ENCODE data around the gene FUT2. TPM values are rescaled to one million over a fixed set of nuclear protein-coding genes. Genes with fewer than 3 reads are reported as not detected.
A peak's percentile ranks its signal among the peaks of the same experiment; 100 is the strongest.

FUT2 gene
- polyA plus RNA-seq, 4 donors, result 1.3 to 4.5 (median 2.5) TPM

DNA sequence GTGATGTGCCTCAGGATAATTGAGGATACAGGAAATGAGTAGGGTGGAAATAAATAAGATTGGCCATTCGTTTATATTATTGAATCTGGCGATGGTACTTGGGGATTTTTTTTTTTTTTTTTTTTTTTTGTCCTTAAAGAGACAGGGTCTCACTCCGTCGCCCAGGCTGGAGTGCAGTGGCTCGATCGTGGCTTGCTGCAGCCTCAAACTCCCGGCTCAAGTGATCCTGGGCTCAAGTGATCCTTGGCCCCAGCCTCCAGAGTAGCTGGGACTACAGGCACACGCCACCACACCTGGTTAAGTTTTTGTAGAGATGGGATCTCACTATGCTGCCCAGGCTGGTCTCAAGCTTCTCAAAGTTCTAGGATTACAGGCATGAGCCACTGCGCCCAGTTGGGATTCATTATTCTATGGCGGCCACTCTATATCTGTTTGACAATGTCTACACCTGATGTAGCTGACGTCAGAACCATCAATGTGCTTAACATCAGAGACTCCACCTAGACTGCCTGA is 26.5 kb downstream of the FUT2 start:
- DNase-seq (ENCODE audit: low read depth in 4 of 4, low spot score in 3 of 4), result no peak

DNA sequence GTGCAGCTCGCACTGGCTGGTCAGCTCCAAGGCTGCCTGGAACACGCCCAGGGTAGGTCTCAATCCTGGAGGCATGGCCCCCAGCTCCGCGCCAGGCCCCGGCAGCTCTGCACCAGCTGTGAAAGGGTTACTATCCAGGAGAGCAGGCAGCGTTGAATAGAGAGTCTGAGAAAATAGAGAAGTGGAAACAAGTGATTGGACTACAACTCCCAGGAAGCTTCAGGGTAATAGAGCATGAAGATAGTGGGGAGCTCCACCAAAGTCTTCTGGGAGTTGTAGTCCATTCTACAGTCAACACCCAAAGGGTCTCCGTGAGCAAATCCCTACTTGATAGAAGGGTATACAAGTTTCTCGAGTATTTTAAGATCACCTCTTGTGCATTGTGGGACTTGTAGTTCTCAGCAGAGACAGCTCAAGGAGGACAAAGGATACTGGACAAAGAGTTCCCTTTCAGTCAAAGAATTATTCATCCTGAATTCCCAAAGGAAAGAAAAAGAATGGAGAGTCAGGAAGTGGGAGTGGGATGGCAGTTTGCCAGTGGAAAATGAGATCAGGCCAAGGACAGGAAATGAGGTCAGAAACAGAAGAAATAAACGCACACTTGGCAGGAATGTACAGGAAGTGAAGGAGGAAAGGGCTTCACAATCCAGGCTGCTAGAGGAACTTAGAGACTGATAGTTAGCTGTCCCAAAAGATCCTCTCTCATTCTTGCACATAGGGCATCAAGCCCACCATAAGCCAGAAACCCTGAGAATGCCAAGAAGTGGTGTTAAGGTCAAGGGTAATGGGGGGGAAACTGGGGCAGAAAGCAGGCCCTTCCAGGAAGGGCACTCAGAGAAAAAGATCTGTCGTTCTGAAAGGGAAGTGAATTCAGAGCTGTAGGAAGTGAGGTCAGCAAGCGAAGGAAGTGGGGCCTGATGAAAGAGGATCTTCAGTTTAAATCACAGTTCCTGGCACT is 29.3 kb downstream of the FUT2 start:
- peak in 3 of 4 donors; percentile 80 to 83 (median 81) for DNase-seq (ENCODE audit: low read depth in 4 of 4, low spot score in 3 of 4)

DNA sequence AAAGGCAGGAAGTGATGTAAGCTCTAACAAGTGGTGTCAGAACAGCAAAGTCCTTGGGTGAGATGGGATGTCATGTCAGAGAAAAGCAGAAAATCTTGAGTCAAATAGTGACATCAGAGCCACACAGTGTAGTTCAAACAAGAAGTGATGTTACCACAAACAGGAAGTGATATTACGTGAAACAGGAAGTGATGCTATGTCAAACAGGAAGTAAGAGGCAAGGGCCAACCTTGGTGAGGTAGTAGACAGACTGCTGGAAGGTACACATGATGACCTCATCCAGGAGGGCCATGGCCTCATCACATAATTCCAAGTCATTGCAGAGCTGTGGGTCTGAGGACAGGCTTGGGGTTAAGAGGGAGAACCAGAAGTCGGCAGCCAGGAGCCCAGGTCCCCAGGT is 30.8 kb downstream of the FUT2 start:
- DNase-seq (ENCODE audit: low read depth in 4 of 4, low spot score in 3 of 4), result no peak

DNA sequence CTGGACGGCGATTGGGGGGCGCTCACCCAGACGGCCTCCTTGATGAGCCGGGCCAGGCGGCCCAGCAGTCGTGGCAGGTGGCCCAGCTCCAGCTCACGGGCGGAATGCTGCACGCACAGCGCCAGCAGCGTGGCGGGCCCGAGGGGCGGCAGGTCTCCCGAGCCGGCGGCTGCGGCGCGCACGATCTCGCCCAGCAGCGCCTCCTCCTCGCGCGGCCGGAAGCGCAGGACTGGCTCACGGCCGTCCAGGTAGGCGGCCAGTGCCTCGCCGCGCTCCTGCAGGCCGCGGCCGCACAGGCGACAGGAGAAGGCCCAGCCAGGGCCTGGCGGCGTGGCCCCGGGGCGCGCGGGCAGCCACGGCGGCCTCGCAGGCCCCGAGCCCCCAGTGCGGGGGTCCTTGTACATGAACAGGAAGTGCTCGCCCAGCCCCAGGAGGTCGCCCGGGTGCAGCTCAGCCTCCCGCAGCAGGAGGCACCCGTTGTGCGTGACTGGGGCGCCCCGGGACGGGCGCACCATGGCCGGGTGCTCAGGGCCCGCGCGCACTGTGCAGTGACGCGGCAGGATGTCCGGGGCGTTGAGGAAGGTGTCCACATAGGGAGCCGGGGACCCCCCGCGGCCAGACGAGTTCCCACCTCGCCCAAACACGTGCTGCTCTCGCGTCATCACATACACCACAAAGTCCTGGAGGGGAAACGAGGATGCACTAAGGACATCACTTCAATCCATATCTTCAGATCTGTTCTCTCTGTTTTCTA is 33.3 kb downstream of the FUT2 start:
- no peak for DNase-seq (ENCODE audit: low read depth in 4 of 4, low spot score in 3 of 4)

DNA sequence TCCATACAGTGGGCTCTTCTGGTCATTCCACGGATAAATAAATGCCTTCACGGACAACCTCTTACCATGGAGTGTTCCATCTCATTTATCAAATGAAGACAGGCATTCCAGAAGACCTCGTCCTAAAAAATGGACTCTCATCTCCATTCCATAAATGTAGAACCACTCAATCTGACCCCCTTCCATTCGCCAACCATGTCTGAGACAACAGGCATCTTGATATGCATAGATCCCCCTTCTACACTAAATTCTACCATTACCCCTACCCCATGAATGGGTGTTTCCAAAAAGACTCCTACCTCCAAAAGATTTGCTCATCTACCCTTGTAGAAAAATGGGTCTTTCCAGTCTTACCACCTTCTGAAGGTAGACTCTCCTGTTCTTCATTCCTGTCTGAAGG is 35.7 kb downstream of the FUT2 start:
- DNase-seq (ENCODE audit: low read depth in 4 of 4, low spot score in 3 of 4), result no peak

DNA sequence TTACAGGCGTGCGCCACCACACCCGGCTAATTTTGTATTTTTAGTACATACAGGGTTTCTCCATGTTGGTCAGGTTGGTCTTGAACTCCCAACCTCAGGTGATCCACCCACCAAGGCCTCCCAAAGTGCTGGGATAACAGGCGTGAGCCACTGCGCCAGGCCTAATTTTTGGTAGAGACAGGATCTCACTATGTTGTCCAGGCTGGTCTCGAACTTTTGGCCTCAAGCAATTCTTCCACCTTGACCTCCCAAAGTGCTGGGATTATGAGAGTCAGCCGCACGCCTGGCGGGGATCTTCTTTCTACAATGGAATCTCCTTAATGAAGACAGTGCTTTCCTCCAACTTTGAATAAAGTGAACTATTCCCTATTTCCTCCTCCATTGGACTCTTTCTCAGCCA is 38.9 kb downstream of the FUT2 start:
- no peak for DNase-seq (ENCODE audit: low read depth in 4 of 4, low spot score in 3 of 4)

DNA sequence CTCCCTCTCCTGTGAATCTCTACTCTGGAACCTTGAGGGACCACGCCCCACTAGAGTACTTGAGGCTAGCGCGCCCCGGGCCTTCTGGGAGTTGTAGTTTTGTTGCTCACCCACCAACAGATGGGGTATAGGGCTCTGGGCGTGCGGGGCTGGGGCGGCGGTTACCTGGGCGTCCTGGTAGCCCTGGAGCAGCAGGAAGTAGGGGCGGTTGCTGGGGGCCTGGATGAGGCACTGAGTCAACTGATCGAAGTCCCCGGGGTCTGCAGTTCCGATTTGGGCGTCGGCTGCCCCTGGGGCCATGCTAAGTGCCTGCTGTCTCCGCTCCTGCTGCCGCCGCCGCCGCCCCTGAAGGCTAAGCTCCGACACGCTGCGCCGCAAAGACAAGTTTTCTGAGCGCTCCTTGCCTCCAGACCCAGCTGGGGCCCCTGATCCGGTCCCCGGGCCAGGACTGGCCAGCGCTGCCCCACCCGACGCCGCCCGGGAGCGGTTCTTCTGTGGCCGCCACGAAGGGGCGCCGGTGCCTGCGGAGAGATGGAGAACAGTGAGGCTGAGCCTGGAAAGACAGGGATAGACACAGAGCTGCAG is 39.4 kb downstream of the FUT2 start:
- DNase-seq (ENCODE audit: low read depth in 4 of 4, low spot score in 3 of 4), result no peak

DNA sequence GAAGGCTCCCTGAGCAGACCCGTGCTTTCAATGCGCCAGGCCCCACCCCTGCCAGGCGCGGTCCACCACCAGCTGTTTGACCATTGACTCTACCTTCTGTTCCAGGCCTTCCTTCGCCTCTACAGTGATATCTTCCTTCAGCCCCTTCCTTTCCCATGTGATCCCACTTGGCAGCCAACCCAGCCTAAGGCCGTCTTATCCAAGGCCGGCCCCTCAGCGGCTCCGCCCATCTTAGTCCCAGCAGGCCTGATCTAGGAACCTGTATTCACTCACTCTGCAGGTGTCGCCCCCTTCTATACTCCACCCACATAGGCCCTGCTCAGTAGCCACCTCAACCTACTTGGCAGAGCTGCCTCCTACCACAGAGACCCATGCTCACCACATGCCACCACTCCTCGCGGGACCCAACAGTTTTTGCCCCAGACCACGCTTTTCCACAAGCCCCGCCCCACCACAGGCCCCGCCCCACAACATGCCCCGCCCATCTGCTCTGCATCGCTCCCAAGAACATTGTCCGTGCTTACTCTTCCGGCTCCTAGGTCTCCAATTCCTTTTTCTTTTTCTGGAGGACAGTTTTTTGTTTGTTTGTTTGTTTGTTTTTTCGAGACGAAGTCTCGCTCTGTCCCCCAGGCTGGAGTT is 41.7 kb downstream of the FUT2 start:
- DNase-seq (ENCODE audit: low read depth in 4 of 4, low spot score in 3 of 4), result no peak

DNA sequence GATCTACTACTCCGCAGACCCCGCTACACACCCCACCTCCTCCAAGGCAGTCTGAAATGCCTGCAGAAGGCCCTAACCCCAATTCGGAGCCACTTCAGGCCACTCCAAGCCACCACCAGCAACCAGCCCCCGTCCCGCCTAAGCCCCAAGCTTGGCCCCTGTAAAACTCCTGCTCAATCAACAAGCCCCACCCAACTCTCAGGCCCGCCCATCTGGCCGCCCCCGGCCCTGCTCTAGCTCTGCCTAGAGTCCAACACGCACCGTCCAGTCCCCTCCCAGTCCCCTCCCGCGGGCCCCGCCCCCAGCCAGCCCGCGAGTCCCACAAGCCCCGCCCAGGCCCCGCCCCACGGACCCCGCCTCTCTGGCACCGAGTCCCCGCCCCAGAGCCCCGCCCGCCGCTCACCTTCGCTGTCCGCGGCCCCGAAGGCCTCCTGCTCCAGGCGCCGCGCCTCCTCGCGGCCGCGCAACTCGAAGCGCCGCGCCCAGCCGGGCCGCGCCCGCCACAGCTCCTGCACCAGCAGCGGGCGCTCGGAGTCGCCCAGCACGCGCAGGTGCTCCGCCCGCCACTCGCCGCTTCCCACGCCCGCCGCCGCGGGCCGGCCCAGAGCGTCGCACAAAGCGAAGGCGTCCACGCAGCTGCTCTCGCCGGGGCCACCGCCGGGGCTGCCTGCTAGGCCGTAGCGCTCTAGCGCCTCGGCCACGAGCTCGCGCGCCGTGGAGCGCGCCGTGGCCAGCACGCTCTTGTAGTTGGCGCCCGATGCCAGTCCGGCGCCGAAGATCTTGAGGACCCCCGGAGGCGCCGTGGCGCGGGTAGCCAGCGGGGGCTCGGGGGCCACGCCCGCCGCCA is 43.0 kb downstream of the FUT2 start:
- DNase-seq (ENCODE audit: low read depth in 4 of 4, low spot score in 3 of 4), result peak in 1 of 4 donors; percentile 83

DNA sequence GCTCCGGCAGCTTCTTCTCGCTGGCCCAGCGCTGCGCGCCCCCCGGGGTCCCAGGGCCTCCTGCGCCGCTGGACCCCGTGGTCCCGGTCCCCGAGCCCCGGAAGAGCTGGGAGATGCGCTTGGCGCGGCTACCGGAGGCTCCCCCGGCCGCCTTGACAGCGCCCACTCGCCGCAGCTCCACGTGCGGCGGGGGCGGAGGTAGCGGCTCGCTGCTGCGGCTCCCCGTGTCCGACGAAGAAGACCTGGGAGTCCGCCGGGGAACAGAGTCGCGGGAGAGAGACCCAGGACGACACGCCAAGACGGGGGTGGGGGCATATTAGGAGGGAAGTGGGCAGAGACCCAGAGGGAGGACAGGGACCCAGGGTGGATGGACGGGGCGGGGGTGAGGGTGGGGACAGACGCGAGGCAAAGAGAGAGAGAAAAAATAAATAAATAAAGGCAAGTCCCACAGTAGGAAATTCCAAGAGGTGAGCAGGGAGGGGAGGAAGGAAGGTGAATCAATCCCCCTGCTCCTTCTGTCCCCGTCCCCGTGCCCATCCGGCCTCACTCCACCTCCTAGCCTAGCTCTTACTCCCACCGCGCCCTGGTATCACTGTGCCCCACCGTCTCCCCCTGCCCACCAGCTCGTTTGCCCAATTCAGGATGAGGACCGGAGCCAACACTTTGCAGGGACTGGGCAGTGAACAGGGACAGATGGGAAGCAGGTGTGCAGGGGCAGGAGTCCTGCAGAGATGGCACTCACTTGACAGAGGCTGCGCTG is 43.8 kb downstream of the FUT2 start:
- DNase-seq (ENCODE audit: low read depth in 4 of 4, low spot score in 3 of 4), result no peak

DNA sequence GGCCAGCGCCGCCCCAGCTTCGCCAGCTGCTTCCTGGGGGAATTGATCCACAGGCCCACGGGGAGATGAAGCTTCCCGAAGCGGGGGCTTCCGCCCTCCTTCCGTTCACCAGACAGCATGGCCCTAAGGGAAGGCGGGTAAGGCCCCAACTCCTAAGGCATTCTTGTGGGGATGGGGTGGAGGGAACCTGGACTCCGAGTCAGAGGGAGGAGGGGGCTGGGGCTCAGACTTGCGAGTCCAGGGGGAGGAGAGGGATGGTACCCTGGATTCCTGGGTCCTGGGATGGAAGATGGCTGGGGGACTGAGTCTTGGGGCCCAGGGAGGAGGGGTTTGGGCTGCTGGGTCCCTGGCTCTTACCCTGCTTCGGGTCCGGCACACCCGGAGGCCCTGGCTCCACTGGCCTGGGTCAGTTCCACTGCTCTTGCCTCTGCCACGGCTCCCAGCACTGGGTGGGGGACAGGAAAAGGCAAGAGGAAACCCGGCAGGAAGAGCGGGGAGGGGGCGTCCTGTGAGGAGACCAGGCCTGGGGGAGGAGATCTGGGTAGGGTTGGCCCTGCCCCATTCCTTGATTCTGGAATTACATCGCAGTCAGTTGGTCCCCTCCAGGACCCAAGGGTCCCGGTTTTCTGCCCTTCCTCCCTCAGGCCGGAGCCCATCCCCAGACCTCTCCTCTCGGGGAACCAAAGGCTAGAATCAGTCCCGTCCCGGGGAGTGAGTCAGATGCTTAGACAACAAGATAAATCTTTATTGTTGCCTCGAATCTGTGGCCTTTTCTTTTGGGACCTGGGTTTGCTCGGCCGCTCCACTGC is 44.6 kb downstream of the FUT2 start, which contains the start of gene RASIP1:
RASIP1 (minus strand) TSS at position 447 of the 809 bp plus-strand sequence; CDS start at position 119, 328 bp downstream.
- no peak for DNase-seq (ENCODE audit: low read depth in 4 of 4, low spot score in 3 of 4)

DNA sequence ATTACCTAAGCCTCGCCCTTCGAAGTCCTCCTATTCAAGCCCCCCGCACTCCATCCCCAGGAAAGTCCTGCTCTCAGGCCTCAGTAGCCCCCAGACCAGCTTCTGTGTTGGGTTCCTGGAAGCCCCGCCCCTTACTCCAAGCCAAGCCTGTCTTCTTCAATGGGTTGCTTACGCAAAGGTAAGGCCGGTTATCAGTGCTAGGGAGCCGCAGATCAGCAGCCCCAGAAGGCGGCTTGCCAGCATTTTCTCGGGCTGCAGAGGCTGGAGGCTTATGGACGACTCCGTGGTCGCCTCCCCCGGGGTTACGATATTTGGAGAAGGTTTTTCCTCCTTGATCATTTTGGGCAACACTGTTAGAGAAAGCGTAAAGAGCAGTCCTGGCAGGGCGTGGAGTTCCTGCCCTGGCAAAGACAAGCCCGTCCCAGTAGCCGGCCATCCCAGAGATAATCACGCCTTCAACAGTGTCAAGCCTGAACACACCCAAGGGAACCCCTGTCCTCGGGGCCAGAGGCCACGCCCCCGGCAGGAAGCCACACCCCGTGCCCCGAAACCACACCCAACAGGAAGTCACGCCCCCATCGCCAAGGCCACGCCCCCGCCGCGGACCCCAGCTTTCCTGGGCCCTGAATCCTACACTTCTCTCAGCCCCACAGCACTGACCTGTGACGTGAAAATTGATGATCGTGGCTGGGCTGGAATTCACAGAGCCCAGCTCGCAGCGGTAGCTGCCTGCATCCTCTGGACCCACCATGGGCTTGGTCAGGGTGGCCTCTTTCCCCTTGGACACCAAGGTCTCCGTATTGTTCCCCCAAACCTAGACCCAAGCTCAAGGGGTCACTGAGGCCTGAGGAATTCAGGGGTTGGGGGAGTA is 45.6 kb downstream of the FUT2 start:
- DNase-seq (ENCODE audit: low read depth in 4 of 4, low spot score in 3 of 4), result no peak

DNA sequence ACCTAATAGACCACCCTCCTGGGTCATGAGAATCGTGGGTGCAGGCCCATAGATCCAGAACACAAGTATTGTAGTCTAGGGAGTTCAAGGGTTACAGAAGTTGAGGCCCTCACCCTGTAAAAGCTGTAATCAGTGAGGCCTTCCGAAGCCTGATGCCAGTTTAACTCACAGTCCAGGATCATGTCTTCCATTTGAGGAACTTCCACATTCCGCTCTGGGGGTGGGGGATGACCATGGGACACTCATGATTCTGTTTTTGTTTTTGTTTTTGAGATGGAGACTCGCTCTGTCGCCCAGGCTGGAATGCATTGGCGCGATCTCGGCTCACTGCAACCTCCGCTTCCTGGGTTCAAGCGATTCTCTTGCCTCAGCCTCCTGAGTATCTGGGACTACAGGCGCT is 46.3 kb downstream of the FUT2 start:
- DNase-seq (ENCODE audit: low read depth in 4 of 4, low spot score in 3 of 4), result no peak

DNA sequence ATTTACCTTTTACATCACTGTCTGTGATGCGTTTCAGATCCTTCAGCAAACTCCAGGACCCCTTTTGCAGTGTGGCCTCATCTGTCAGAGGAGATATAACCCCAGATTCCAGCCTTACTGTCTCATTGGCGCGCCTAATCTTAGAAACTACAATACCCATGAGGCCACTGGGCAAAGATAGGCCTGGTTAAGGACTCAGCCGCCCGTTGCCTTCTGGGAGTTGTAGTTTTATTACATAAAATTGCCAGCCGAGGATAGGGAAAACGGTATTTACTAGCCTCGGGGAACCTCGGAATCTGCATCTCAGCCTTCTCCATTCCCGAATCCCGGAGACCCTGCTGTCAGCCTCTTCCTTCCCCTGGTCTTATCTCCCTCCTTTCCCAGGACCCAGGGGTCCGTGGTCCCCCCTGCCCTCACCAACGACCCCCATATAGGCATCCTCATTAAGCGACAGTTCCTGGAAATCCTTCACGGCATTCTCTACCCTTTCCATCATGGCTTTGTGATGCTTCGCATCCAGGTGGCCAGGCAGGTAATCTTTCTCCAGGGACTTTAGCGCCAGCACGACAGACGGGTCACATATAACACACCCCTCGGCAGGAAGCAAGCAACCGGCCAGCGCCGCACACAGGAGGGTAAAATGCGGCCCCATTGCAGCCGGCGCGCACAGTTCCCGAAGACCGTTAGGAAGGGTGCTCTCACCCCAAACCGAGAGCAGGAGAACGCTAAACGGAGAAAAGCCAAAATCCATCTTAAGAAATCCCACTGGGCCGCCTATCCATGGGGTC is 49.6 kb downstream of the FUT2 start:
- DNase-seq (ENCODE audit: low read depth in 4 of 4, low spot score in 3 of 4), result no peak

DNA sequence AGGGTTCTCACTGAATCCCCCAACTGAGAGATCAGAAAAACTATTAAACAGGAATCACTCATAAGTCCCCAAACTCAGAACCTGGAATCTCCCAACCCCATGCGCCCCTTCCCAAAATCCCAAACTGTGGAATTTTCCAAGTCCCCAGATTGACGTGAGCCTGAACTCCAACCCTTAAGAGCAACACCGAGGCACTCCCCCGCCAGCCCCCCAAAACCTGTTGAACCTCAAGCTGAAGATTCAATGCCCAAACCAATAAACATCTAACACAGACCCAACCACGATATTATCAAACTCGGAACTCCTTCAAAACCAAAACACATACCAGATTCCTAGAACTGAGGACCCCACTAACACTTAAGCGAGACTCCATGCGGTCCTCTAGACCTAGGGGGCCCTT is 50.3 kb downstream of the FUT2 start:
- DNase-seq (ENCODE audit: low read depth in 4 of 4, low spot score in 3 of 4), result no peak

All from left renal pelvis (tissue), 4 donors.